ENCODE measurements around the gene VEPH1. TPM values are rescaled to one million over a fixed set of nuclear protein-coding genes. Genes with fewer than 3 reads are reported as not detected.

VEPH1 gene
- total RNA-seq, 4 donors from 2014 or later: 5.8 TPM; not detected in 3

DNA sequence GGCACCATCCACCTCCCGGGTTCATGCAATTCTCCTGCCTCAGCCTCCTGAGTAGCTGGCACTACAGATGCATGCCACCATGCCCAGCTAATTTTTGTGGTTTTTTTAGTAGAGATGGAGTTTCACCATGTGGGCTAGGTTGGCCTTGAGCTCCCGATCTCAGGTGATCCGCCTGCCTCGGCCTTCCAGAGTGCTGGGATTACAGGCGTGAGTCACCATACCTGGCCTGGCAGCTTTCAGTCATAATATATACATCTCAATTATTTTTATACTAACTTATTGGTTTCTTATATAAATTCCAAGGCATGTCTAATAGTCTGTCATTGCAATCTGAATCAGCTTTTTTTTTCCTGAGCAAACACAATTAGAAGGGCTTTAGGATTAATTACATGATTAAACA, 269.3 kb downstream of the VEPH1 start:
- Histone ChIP-seq H3K27me3 (no peaks in the 10 kb centered on the region), H3K36me3 (no peaks in the 10 kb centered on the region), H3K27ac (no peak overlapping the region), H3K4me3 (no peak overlapping the region), H3K9me3 (no peaks in the 10 kb centered on the region), H3K4me1 (no peaks in the 10 kb centered on the region)
- no peak for TF ChIP-seq POLR2A (IDR thresholded peaks at IDR 0.05)
- TF ChIP-seq, protein P1, sequence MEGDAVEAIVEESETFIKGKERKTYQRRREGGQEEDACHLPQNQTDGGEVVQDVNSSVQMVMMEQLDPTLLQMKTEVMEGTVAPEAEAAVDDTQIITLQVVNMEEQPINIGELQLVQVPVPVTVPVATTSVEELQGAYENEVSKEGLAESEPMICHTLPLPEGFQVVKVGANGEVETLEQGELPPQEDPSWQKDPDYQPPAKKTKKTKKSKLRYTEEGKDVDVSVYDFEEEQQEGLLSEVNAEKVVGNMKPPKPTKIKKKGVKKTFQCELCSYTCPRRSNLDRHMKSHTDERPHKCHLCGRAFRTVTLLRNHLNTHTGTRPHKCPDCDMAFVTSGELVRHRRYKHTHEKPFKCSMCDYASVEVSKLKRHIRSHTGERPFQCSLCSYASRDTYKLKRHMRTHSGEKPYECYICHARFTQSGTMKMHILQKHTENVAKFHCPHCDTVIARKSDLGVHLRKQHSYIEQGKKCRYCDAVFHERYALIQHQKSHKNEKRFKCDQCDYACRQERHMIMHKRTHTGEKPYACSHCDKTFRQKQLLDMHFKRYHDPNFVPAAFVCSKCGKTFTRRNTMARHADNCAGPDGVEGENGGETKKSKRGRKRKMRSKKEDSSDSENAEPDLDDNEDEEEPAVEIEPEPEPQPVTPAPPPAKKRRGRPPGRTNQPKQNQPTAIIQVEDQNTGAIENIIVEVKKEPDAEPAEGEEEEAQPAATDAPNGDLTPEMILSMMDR (IDR thresholded peaks at IDR 0.05): no peak
- DNase-seq: no peak

DNA sequence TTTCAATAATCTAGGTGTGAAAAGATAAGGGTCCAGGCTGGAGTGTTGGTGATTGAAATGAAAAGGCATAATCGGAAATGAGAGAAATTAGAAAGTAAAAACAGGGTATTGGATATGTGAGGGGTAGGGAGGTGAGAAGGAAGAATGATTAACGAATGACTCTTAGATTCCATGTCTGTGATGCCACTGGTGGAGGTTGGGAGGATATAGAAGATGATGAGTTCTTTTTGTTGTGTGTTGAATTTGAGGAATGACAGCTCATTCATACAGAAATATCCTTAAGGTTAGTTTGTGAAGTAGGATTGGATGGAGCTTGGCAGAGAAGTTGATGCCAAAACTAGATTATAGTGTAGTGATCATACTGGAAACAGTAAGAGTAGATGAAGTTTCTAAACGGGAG, 271.1 kb downstream of the VEPH1 start:
- Histone ChIP-seq H3K27me3 (no peaks in the 10 kb centered on the region), H3K9me3 (no peaks in the 10 kb centered on the region), H3K27ac (no peak overlapping the region), H3K4me1 (no peaks in the 10 kb centered on the region), H3K36me3 (no peaks in the 10 kb centered on the region), H3K4me3 (no peak overlapping the region)
- no peak for TF ChIP-seq POLR2A (IDR thresholded peaks at IDR 0.05)
- TF ChIP-seq, protein P1 (IDR thresholded peaks at IDR 0.05): no peak
- DNase-seq: no peak

DNA sequence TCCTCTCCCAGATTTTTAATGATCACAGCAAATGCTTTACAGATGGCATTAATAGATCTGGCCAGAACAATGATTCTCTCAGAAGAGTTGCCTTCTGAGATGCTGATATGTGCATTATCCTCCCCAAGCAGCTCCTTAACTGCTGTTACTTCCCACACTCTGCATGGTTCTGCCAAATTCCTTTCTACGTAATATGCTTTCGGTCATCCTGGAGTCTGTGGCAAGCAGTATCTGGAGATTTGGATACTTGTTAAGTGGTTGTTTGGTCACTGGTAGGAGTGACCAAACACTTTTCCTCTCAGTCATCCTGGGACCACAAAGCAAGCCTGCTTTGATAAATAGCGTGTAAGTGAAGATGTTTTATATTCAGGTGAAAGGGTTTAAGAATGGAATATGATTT, 272.1 kb downstream of the VEPH1 start:
- no peaks in the 10 kb centered on the region for H3K9me3 ChIP-seq
- no peak for TF ChIP-seq POLR2A (IDR thresholded peaks at IDR 0.05)
- DNase-seq: no peak

DNA sequence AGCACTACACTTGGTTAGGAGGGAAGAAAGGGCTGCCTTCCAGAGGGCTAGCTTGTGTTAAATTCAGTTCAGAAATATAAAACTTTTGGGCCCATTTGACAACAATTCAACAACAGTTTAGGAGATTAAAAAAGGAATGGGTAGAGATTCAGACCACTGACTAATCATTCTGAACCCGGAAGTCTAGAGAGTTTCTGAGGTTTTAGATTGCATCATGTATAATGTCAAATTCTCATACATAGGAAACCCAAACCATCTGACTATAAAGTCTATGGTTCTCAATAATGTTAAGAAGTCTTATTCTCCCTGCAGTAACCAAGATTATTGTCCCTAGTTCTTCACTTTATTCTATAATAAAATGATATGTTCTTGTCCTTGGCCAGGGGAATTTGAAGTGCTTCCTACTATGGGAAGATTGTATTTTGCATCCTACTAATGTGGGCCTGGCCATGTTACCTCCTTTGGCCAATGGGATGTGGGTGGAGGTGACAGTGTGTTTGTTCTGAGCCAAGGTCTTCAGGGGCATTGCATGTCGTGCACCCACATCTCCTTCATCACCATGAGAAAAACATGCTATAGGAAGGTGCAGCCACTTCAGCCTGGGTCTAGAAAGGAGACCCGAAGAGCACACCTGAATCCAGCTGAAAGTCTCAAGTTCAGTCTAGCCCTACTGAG, 276.9 kb downstream of the VEPH1 start:
- Histone ChIP-seq H3K27ac (no peak overlapping the region), H3K27me3 (no peaks in the 10 kb centered on the region), H3K4me1 (no peaks in the 10 kb centered on the region), H3K4me3 (no peak overlapping the region), H3K36me3 (no peaks in the 10 kb centered on the region), H3K9me3 (no peaks in the 10 kb centered on the region)
- no peak for TF ChIP-seq POLR2A (IDR thresholded peaks at IDR 0.05)
- TF ChIP-seq, protein P1 (IDR thresholded peaks at IDR 0.05): no peak
- DNase-seq: no peak

More for the DNA sequence above, 272.1 kb downstream of the VEPH1 start:
- no peaks in the 10 kb centered on the region for H3K36me3 ChIP-seq
- H3K4me3 ChIP-seq: no peak overlapping the region
- no peaks in the 10 kb centered on the region for H3K4me1 ChIP-seq
- no peak overlapping the region for H3K27ac ChIP-seq
- no peaks in the 10 kb centered on the region for H3K27me3 ChIP-seq

DNA sequence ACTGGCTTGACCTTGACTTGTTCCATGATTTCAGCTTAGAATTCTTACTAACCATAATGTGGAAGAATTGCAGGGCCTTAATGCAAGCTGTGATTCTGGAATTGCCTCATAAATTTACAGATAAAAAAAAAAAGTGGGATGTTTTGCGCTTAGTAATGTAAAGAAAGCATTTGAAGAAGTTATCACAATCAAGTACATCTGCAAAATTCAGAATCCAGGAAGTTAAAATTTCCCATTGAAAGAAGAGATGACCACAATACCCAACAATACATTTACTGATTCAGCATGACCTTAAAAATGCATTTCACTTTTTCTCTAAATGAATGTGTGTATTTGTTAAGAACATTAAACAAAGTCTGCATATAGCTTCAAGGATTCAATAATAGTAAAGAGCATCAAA, 278.2 kb downstream of the VEPH1 start:
- no peaks in the 10 kb centered on the region for H3K4me1 ChIP-seq
- DNase-seq: no peak
- no peak for TF ChIP-seq POLR2A (IDR thresholded peaks at IDR 0.05)
- TF ChIP-seq, protein P1 (IDR thresholded peaks at IDR 0.05): no peak
- H3K27me3 ChIP-seq: no peaks in the 10 kb centered on the region
- no peaks in the 10 kb centered on the region for H3K36me3 ChIP-seq
- no peak overlapping the region for H3K4me3 ChIP-seq
- H3K27ac ChIP-seq: no peak overlapping the region
- H3K9me3 ChIP-seq: no peaks in the 10 kb centered on the region

DNA sequence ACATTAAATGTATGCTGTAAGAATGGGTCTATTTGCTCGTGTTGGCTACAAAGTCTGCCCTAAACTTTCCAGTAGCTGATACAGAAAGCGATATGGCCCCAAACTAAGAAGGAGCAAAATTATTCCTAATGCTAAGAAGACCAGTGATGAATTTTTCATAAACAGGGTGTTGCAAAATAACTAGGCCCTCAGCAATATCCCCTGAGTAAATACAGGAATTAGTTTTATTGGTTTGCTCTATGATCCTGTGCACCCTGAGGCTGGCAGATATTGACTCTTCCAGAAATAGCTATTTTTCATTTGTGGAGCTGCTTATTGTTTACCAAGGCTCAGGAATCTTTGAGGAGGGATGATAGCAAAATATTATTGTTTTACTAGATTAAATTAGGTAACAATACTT, 282.3 kb downstream of the VEPH1 start:
- no peak overlapping the region for H3K27ac ChIP-seq
- H3K4me1 ChIP-seq: no peaks in the 10 kb centered on the region
- TF ChIP-seq, protein P1 (IDR thresholded peaks at IDR 0.05): no peak
- TF ChIP-seq POLR2A (IDR thresholded peaks at IDR 0.05): no peak
- H3K4me3 ChIP-seq: no peak overlapping the region
- DNase-seq: no peak
- H3K27me3 ChIP-seq: no peaks in the 10 kb centered on the region
- no peaks in the 10 kb centered on the region for H3K9me3 ChIP-seq
- no peaks in the 10 kb centered on the region for H3K36me3 ChIP-seq

All from Peyer's patch (tissue), 4 donors.